CD14-positive monocyte (primary cell): ENCODE results near the gene COL24A1. TPM values are rescaled to one million over a fixed set of nuclear protein-coding genes. Genes with fewer than 3 reads are reported as not detected.

ENCODE experiments used
- DNase-seq, 3 donors: peaks; one replicate each; pipeline ENCODE4 v3.0.0-alpha.2; 2011 to 2022
- H2AFZ ChIP-seq: 2 replicates; pipeline ENCODE4 v1.6.0; 2012; ENCODE audit warnings: mild to moderate bottlenecking, low read depth, low read length, inconsistent platforms; ENCODE audit not compliant: insufficient read depth, poor library complexity, severe bottlenecking
- H3K27ac ChIP-seq, 2 donors: 1 replicate in 1 of 2; 2 replicates in 1 of 2; pipeline ENCODE4 v1.5.1; 2012 to 2013; ENCODE audit warnings: low read length in 2 of 2, control low read depth in 1 of 2, inconsistent platforms in 1 of 2, low read depth in 1 of 2, mild to moderate bottlenecking in 1 of 2
- H3K27me3 ChIP-seq, 2 donors: one replicate each; pipeline versions ENCODE4 v1.6.0 to v1.6.1; 2011 to 2013; ENCODE audit warnings: low read length in 2 of 2; ENCODE audit not compliant: control insufficient read depth in 2 of 2, insufficient read depth in 2 of 2
- H3K36me3 ChIP-seq, 2 donors: replicated peaks in 1 of 2; 1 replicate in 1 of 2; 2 replicates in 1 of 2; pipeline versions ENCODE4 v1.5.1 to v1.6.1; 2012 to 2013; ENCODE audit warnings: low read length in 2 of 2, control low read depth in 1 of 2, inconsistent platforms in 1 of 2, mild to moderate bottlenecking in 1 of 2; ENCODE audit not compliant: insufficient read depth in 2 of 2, control insufficient read depth in 1 of 2
- H3K4me1 ChIP-seq, 2 donors: 1 replicate in 1 of 2; 2 replicates in 1 of 2; pipeline versions ENCODE4 v1.5.1 to v1.6.1; 2012 to 2013; ENCODE audit warnings: low read length in 2 of 2, control low read depth in 1 of 2, inconsistent platforms in 1 of 2, mild to moderate bottlenecking in 1 of 2, moderate library complexity in 1 of 2; ENCODE audit not compliant: insufficient read depth in 2 of 2, control insufficient read depth in 1 of 2
- H3K4me2 ChIP-seq: replicated peaks from 2 replicates; pipeline ENCODE3; 2012; ENCODE audit warnings: low read length, moderate library complexity, mild to moderate bottlenecking; ENCODE audit not compliant: poor library complexity, severe bottlenecking; ENCODE audit errors: extremely low read depth
- H3K4me3 ChIP-seq, 3 experiments: fragments of 200-600 bp in 1 of 3; sonication (generic) in 1 of 3; replicated peaks in 1 of 3; 1 replicate in 2 of 3; 2 replicates in 1 of 3; pipeline ENCODE4 v1.5.1; 2011 to 2013; ENCODE audit warnings: low read length in 3 of 3, mild to moderate bottlenecking in 3 of 3, control low read depth in 2 of 3, low read depth in 2 of 3, inconsistent platforms in 1 of 3, moderate library complexity in 1 of 3
- H3K79me2 ChIP-seq: 2 replicates; pipeline ENCODE4 v1.6.0; 2012; ENCODE audit warnings: mild to moderate bottlenecking, control low read depth, inconsistent platforms, low read length, moderate library complexity; ENCODE audit not compliant: insufficient read depth
- H3K9ac ChIP-seq: 2 replicates; pipeline ENCODE4 v1.6.0; 2017; ENCODE audit warnings: low read length, mild to moderate bottlenecking; ENCODE audit not compliant: insufficient read depth, poor library complexity, severe bottlenecking
- H3K9me3 ChIP-seq, 2 donors: replicated peaks in 1 of 2; 1 replicate in 1 of 2; 2 replicates in 1 of 2; pipeline versions ENCODE4 v1.5.1 to v1.6.1; 2012 to 2013; ENCODE audit warnings: low read length in 2 of 2, control low read depth in 1 of 2; ENCODE audit not compliant: control insufficient read depth in 1 of 2, insufficient read depth in 1 of 2
- H4K20me1 ChIP-seq: 2 replicates; pipeline ENCODE4 v1.6.0; 2012; ENCODE audit warnings: mild to moderate bottlenecking, low read length, control low read depth, moderate library complexity; ENCODE audit not compliant: insufficient read depth
- H3K27ac Mint-ChIP-seq, 7 donors: one replicate each; pipeline ENCODE4 v1.8.0; 2020; ENCODE audit warnings: mild to moderate bottlenecking in 7 of 7, mixed read lengths in 7 of 7, moderate library complexity in 6 of 7, inconsistent platforms in 2 of 7
- H3K27me3 Mint-ChIP-seq, 3 donors: one replicate each; pipeline ENCODE4 v1.8.0; 2021 to 2022; ENCODE audit warnings: low read depth in 3 of 3, mild to moderate bottlenecking in 3 of 3, mixed read lengths in 3 of 3, moderate library complexity in 3 of 3, inconsistent platforms in 1 of 3
- H3K36me3 Mint-ChIP-seq, 2 donors: one replicate each; pipeline ENCODE4 v1.8.0; 2020; ENCODE audit warnings: mixed read lengths in 2 of 2, inconsistent platforms in 1 of 2, mild to moderate bottlenecking in 1 of 2
- H3K4me1 Mint-ChIP-seq: one replicate; pipeline ENCODE4 v1.8.0; 2020; ENCODE audit warnings: mild to moderate bottlenecking, mixed read lengths
- H3K4me3 Mint-ChIP-seq, 2 donors: one replicate each; pipeline ENCODE4 v1.8.0; 2020; ENCODE audit warnings: mild to moderate bottlenecking in 2 of 2, mixed read lengths in 2 of 2, moderate library complexity in 1 of 2
- H3K9me3 Mint-ChIP-seq, 7 donors: one replicate each; pipeline ENCODE4 v1.8.0; 2020 to 2022; ENCODE audit warnings: mixed read lengths in 7 of 7, mild to moderate bottlenecking in 6 of 7, moderate library complexity in 6 of 7, inconsistent platforms in 2 of 7
- CTCF ChIP-seq: fragments of 200-600 bp; IDR thresholded peaks from one replicate; pipeline ENCODE4 v1.8.0; 2022; ENCODE audit warnings: antibody characterized with exemption, mild to moderate bottlenecking
- WGBS: methylation state at CpG from one replicate; pipeline ENCODE4 v1.1.5; 2013; ENCODE audit warnings: missing lambda C conversion rate; ENCODE audit not compliant: insufficient coverage; 5-methylcytosine and 5-hydroxymethylcytosine counted together
- intact Hi-C, 2 donors: fragments of 100-400 bp; cut with micrococcal nuclease; formaldehyde crosslinking; loops; one replicate each; pipeline versions ENCODE4 v1.15.0 to v1.15.1; 2023
- polyA plus RNA-seq, 3 donors: library from polyadenylated mRNA; depleted of rRNA in 1 of 3; unstranded in 2 of 3; stranded (reverse) in 1 of 3; fragments of 300-500 nt in 2 of 3; fragments of >200 nt in 1 of 3; fragmentation: Illumina TruSeq in 2 of 3; gene quantifications; 1 replicate in 2 of 3; 2 replicates in 1 of 3; pipeline ENCODE4 v1.2.3, GENCODE V29; 2012 to 2021

Gene COL24A1
- polyA plus RNA-seq, 3 donors: 0.05 to 0.13 TPM; not detected in 1

GRCh38 chr1:86151427-86151826 lies 5.1 kb downstream of the COL24A1 start:
- intact Hi-C loops: no loop called here
- DNase-seq: peak in 1 of 3 donors; percentile 25
- WGBS: no CpG with 5 or more reads among the region's 2 CpGs
- Mint-ChIP-seq H3K9me3 (no peaks in the 10 kb centered on the region), H3K27ac (no peak overlapping the region), H3K4me1 (peaks cover 21% of the 10 kb centered on the region), H3K36me3 (no peaks in the 10 kb centered on the region), H3K27me3 (peaks cover 8 to 12% (median 11%) of the 10 kb centered on the region in 3 donors), H3K4me3 (no peak overlapping the region)
- no peaks in the 10 kb centered on the region for H3K27me3 ChIP-seq
- no peak overlapping the region for H3K9ac ChIP-seq
- no peak overlapping the region for H2AFZ ChIP-seq
- H3K4me1 ChIP-seq: peaks cover 11 to 21% of the 10 kb centered on the region in 2 donors
- no peaks in the 10 kb centered on the region for H4K20me1 ChIP-seq
- H3K4me2 ChIP-seq: no peak overlapping the region
- no peak overlapping the region for H3K4me3 ChIP-seq
- no peaks in the 10 kb centered on the region for H3K36me3 ChIP-seq
- H3K79me2 ChIP-seq: no peaks in the 10 kb centered on the region
- H3K27ac ChIP-seq: no peak overlapping the region
- no peak for TF ChIP-seq CTCF
- no peaks in the 10 kb centered on the region for H3K9me3 ChIP-seq

- DNase-seq: no peak
- Mint-ChIP-seq H3K9me3 (no peaks in the 10 kb centered on the region), H3K36me3 (no peaks in the 10 kb centered on the region), H3K4me3 (no peak overlapping the region), H3K27me3 (peaks cover 5 to 8% (median 7%) of the 10 kb centered on the region in 3 donors), H3K4me1 (peaks cover 13% of the 10 kb centered on the region), H3K27ac (no peak overlapping the region)
- H3K9ac ChIP-seq: no peak overlapping the region
- H3K4me3 ChIP-seq: no peak overlapping the region
- H3K79me2 ChIP-seq: no peaks in the 10 kb centered on the region
- H3K4me1 ChIP-seq: peaks cover 11 to 13% of the 10 kb centered on the region in 2 donors
- no peaks in the 10 kb centered on the region for H3K9me3 ChIP-seq
- H3K27me3 ChIP-seq: no peaks in the 10 kb centered on the region
- H2AFZ ChIP-seq: no peak overlapping the region
- H3K36me3 ChIP-seq: no peaks in the 10 kb centered on the region
- intact Hi-C loops: no loop called here
- H3K4me2 ChIP-seq: no peak overlapping the region
- no peak overlapping the region for H3K27ac ChIP-seq
- no peak for TF ChIP-seq CTCF
- no peaks in the 10 kb centered on the region for H4K20me1 ChIP-seq
Observed at GRCh38 chr1:86150553-86151055, 6.0 kb downstream of the COL24A1 start.
